ENCODE measurements around the gene ETV3. TPM values are rescaled to one million over a fixed set of nuclear protein-coding genes. Genes with fewer than 3 reads are reported as not detected.
"Not testable (repeated sequence)": the region's sequence is repeated elsewhere in the genome, so short reads cannot be mapped to it uniquely, and the experiment has no call there.

ETV3 gene
- total and polyA plus RNA-seq, 2 donors (not counting 1 experiment from before 2014, with no cell fraction given), result 9.9 to 11.4 TPM

DNA sequence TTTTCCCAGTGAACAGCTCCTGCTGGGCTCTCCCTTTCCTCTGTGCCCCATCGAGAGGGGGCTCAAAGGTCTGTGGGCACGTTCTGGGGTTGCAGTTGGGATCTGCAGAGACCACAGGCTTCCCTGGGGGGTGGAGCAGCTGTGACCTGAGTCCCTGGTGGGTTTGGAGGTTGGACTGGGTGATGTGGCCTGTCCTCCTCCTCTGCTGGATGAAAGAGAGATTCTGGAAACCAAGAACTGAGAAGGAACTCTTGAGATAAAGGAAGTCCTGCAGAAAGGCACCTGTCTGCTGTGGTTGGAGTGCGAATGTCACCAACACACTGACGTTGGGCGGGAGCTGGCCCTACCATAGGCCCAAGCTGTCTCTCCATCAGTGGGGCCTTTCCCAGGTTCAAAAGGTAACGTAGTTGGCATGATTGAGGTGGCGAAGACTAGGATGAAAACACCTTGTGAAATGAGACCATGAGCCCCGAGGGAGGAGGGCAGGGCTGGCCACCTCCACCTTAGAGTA, 35.8 kb upstream of the ETV3 start:
- no peaks in the 10 kb centered on the region for H3K4me1 ChIP-seq (ENCODE audit: control insufficient read depth, extremely low read depth, insufficient read depth, low read length)

DNA sequence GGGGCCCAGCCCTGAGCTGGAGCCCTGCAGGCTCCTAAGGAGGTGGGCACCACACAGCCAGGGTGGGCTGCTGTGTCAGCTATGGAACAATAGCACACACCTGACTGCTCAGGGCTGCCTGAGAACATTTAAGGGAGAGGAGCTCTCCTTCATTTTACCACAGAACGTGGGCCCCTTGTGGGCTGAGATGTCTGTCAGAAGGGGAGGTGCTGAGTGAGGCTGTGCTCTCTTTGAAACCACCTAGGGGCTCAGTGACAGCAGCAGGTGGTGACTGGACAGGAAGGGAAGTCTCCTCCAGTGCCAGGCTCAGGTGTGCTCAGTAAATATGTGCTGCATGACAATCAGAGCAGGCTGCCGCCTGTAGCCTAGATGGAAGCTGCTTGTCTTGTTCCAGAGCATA, 35.0 kb upstream of the ETV3 start:
- H2AFZ ChIP-seq (ENCODE audit: low read length); H3K79me2 ChIP-seq (ENCODE audit: control insufficient read depth, insufficient read depth, low read length); H3K4me3 ChIP-seq (replicated peaks in 1 of 4; ENCODE audit: control extremely low read depth in 1 of 4, insufficient read depth in 1 of 4, low read depth in 3 of 4, low read length in 4 of 4); H3K9ac ChIP-seq (ENCODE audit: insufficient read depth, low read length); H3K9me3 ChIP-seq (ENCODE audit: control insufficient read depth, insufficient read depth, low read depth, low read length); H3K4me1 ChIP-seq (ENCODE audit: control insufficient read depth, extremely low read depth, insufficient read depth, low read length); H3K36me3 ChIP-seq (ENCODE audit: control insufficient read depth, insufficient read depth, low read length); DNase-seq (ENCODE audit: low read depth in 2 of 2); H4K20me1 ChIP-seq (ENCODE audit: control insufficient read depth, extremely low read depth, insufficient read depth, low read length); H3K4me2 ChIP-seq (ENCODE audit: extremely low read depth, insufficient read depth, low read length); H3K27ac ChIP-seq (ENCODE audit: insufficient read depth, low read length): not testable (repeated sequence)
- peaks cover 12% of the 10 kb centered on the region for H3K27me3 ChIP-seq (ENCODE audit: control insufficient read depth, insufficient read depth, low read length)

More for the DNA sequence above, 35.8 kb upstream of the ETV3 start:
- Histone ChIP-seq H2AFZ (ENCODE audit: low read length) (no peak overlapping the region), H3K4me3 (replicated peaks in 1 of 4; ENCODE audit: control extremely low read depth in 1 of 4, insufficient read depth in 1 of 4, low read depth in 3 of 4, low read length in 4 of 4) (no peak overlapping the region), H3K79me2 (ENCODE audit: control insufficient read depth, insufficient read depth, low read length) (no peaks in the 10 kb centered on the region), H3K27me3 (ENCODE audit: control insufficient read depth, insufficient read depth, low read length) (peaks cover 11% of the 10 kb centered on the region), H4K20me1 (ENCODE audit: control insufficient read depth, extremely low read depth, insufficient read depth, low read length) (peaks cover 2% of the 10 kb centered on the region), H3K36me3 (ENCODE audit: control insufficient read depth, insufficient read depth, low read length) (no peaks in the 10 kb centered on the region), H3K27ac (ENCODE audit: insufficient read depth, low read length) (no peak overlapping the region), H3K4me2 (ENCODE audit: extremely low read depth, insufficient read depth, low read length) (no peak overlapping the region), H3K9ac (ENCODE audit: insufficient read depth, low read length) (no peak overlapping the region), H3K9me3 (ENCODE audit: control insufficient read depth, insufficient read depth, low read depth, low read length) (no peaks in the 10 kb centered on the region)
- TF ChIP-seq EZH2 (IDR thresholded peaks at IDR 0.05; ENCODE audit: low read length, missing control alignments), result no peak
- TF ChIP-seq, protein P1, sequence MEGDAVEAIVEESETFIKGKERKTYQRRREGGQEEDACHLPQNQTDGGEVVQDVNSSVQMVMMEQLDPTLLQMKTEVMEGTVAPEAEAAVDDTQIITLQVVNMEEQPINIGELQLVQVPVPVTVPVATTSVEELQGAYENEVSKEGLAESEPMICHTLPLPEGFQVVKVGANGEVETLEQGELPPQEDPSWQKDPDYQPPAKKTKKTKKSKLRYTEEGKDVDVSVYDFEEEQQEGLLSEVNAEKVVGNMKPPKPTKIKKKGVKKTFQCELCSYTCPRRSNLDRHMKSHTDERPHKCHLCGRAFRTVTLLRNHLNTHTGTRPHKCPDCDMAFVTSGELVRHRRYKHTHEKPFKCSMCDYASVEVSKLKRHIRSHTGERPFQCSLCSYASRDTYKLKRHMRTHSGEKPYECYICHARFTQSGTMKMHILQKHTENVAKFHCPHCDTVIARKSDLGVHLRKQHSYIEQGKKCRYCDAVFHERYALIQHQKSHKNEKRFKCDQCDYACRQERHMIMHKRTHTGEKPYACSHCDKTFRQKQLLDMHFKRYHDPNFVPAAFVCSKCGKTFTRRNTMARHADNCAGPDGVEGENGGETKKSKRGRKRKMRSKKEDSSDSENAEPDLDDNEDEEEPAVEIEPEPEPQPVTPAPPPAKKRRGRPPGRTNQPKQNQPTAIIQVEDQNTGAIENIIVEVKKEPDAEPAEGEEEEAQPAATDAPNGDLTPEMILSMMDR (conservative IDR thresholded peaks at IDR 0.05 in 1 of 2, IDR thresholded peaks at IDR 0.05 in 1 of 2; ENCODE audit: low read depth in 1 of 2, low read length in 2 of 2), result no peak
- no peak for DNase-seq (ENCODE audit: low read depth in 2 of 2)

- DNase-seq (ENCODE audit: low read depth in 2 of 2); H3K36me3 ChIP-seq (ENCODE audit: control insufficient read depth, insufficient read depth, low read length); H3K27ac ChIP-seq (ENCODE audit: insufficient read depth, low read length); H3K4me2 ChIP-seq (ENCODE audit: extremely low read depth, insufficient read depth, low read length); H3K4me1 ChIP-seq (ENCODE audit: control insufficient read depth, extremely low read depth, insufficient read depth, low read length); H3K4me3 ChIP-seq (replicated peaks in 1 of 4; ENCODE audit: control extremely low read depth in 1 of 4, insufficient read depth in 1 of 4, low read depth in 3 of 4, low read length in 4 of 4); H3K9ac ChIP-seq (ENCODE audit: insufficient read depth, low read length); H3K9me3 ChIP-seq (ENCODE audit: control insufficient read depth, insufficient read depth, low read depth, low read length); H4K20me1 ChIP-seq (ENCODE audit: control insufficient read depth, extremely low read depth, insufficient read depth, low read length); H3K79me2 ChIP-seq (ENCODE audit: control insufficient read depth, insufficient read depth, low read length); H2AFZ ChIP-seq (ENCODE audit: low read length): not testable (repeated sequence)
- peaks cover 12% of the 10 kb centered on the region for H3K27me3 ChIP-seq (ENCODE audit: control insufficient read depth, insufficient read depth, low read length)
Observed at GRCh38 chr1:157172591-157172990, 34.4 kb upstream of the ETV3 start.

DNA sequence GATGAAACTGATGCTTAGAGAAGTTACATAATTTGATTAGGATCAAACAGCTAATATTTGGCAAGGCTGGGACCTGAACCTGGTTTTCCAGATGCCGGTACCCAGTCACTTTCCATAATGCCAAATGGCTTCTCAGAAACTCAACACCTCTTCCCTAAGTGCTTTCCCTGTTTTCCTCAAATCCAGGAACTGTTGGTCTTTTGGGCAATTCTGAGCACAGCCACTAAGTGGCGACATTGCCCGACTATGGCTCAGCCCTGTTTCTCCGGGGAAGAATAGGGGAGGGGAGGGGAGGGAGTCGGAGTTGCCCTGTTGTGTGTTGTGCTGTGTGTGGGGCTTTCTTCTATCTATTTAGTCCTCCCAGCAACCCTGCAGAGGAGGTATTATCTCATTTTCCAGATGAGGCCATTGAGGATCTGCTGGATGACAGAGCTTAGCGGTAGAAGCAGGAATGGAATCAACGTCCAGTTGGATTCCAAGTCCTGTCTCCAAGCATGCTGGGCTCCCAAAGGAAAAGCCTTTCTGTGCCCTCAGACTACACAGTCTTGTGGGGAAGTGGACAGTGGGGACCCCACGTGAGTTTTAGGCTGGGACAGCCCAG, 33.8 kb upstream of the ETV3 start:
- DNase-seq (ENCODE audit: low read depth in 2 of 2), result not testable (repeated sequence)

More for the DNA sequence above, 33.8 kb upstream of the ETV3 start:
- not testable (repeated sequence) for H4K20me1 ChIP-seq (ENCODE audit: control insufficient read depth, extremely low read depth, insufficient read depth, low read length); H3K9ac ChIP-seq (ENCODE audit: insufficient read depth, low read length); H3K9me3 ChIP-seq (ENCODE audit: control insufficient read depth, insufficient read depth, low read depth, low read length); H3K4me1 ChIP-seq (ENCODE audit: control insufficient read depth, extremely low read depth, insufficient read depth, low read length); H3K79me2 ChIP-seq (ENCODE audit: control insufficient read depth, insufficient read depth, low read length); H3K4me3 ChIP-seq (replicated peaks in 1 of 4; ENCODE audit: control extremely low read depth in 1 of 4, insufficient read depth in 1 of 4, low read depth in 3 of 4, low read length in 4 of 4); H3K4me2 ChIP-seq (ENCODE audit: extremely low read depth, insufficient read depth, low read length); H3K27me3 ChIP-seq (ENCODE audit: control insufficient read depth, insufficient read depth, low read length); H3K36me3 ChIP-seq (ENCODE audit: control insufficient read depth, insufficient read depth, low read length); H2AFZ ChIP-seq (ENCODE audit: low read length); H3K27ac ChIP-seq (ENCODE audit: insufficient read depth, low read length)
- TF ChIP-seq, protein P1 (conservative IDR thresholded peaks at IDR 0.05 in 1 of 2, IDR thresholded peaks at IDR 0.05 in 1 of 2; ENCODE audit: low read depth in 1 of 2, low read length in 2 of 2), result peak in 1 of 2 donors; percentile 28
